ENCODE results near the gene POLR2E.
"Not testable (repeated sequence)": the region's sequence is repeated elsewhere in the genome, so short reads cannot be mapped to it uniquely, and the experiment has no call there.

The POLR2E gene

DNA sequence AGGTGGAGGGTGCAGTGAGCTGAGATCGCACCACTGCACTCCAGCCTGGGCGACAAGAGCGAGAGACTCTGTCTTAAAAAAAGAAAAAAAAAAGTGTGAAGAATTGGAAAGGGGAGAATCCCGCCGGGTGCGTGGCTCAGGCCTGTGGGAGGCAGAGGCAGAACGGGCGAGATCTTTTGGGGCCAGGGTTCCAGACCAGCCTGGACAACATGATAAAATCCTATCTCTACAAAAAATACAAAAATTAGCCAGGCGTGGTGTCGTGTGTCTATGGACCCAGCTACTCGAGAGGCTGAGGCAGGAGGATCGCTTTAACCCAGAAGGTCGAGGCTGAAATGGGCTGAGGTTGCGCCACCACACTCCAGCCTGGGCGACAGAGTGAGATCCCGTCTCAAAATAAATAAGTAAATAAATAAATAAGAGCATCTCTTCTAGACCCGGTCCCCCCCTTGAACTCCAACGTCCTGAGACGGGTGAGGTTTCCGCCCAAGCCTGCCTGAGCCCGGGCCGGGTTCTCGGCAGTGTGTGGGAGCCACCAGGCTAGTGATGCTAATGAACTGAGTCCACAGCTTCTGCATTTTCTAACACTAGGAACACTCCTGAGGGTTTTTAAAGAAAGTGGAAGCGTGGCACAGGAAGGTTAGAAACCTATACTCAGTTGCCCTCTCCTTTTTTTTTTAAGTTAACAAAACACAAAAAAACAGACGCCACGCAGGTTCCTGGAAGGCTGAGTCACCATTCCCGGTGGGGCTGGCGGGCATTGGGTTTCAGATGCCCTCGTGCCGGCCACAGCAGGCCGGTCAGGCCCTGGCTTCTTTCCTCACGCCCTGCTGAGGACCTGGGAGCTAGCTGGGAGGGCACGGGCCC is 30.7 kb upstream of the POLR2E start:
- DNase-seq, result no peak

DNA sequence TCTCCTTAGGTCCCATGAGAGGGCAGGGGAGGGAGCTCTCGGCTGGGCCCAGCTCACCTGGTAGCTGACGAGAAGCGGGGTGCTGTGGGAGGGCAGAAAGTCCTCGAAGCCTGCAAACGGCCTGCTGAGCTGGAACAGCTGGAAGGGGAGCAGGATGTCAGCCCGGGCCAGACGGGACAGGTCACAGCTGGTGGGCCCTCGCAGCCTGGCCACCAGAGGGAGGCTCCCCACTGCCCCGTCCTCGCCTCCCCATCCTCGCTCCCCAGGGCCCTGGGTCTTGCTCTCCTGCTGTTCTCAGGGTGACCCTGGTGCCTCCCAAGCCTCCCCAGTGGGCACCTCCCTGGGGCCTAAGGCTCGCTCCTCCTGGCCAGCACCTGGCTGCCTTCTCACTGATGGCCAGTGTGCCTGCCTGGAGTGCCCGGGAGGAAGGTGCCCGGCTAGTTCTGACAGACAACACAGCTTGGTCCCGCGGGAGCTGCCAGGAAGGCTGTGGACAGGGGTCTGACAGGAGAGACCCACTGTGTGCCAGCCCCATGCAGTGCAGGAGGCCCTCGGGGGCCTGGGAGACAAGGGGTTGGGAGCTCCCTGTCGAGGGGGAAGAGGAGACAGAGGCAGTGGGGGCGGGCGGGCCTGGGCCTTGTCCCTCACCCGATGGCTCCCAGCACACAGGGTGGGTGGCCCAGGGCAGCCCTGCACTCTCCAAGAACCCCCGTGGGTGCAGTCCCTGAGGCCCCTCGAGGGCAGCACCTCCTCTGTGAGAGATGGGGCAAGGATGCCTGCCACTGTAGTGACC is 28.9 kb upstream of the POLR2E start:
- no peak for DNase-seq

DNA sequence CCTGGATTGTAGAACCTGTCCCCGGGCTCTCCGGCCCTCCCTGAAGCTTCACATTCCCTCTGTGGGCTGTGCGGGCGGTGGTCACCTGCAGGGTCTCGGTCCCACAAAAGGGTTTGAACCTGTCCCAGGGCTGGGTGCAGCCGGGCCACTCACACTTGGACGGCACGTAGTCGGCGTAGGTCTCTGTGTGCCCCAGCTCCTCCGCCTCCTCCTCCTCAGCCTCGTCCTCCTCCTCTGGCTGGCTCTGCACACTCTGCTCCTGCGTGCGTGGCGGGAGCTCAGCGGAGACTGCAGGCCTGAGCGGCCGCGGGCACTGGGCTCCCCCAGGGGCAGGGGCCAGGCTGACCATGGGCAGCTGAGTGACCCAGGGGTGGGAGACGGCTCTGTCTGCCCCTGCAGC is 28.2 kb upstream of the POLR2E start:
- no peak for DNase-seq

GRCh38 chr19:1122972-1123363 is 27.8 kb upstream of the POLR2E start:
- DNase-seq, result peak in 1 of 5 experiments; percentile 40

DNA sequence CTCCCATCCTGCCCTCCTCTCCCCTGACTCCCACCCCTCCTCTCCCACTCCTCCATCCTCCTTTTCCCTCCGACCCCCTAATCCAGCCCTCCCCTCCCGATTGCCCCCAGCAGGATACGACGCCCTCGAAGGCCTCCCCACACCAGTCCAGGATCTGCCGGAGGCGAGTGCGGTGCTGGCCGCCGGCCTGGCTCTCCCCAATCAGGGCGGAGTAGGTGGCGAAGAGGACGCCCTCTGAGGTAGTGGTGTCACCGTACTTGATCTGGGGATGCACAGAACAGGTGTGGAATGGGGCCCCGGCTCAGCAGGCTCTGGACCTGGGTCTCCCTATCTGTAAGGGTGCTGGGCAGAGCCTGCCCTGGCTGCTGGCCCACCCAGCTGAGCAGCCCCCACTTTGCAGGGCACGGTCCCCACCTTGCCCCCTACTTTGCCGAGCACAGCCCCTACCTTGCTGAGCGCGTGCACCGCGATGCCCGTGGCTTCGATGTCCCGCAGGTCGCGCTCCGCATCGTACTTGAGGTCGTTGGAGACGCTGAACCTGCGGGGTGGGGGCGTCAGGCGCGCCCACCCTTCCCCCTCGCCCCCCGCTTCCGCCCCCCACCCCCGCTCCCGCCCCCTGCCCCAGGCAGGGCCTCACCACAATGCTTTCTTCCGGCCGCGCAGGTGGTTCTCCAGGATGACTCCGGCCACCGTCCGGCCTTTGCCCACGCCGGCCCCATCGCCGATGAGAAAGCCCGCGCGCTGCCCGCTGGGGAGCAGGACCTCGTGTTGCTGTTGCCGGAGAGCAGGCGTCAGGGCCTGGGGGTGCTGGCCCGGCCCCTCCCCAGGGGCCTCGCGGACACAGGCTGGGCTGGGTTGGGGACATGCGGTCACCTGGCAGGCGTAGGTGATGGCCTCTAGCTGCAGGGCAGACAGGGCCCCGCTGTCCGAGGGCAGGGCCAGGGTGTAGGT is 27.1 kb upstream of the POLR2E start:
- DNase-seq, result no peak

GRCh38 chr19:1121395-1121794 is 26.2 kb upstream of the POLR2E start:
- DNase-seq, result no peak

- DNase-seq, result no peak
Measured at GRCh38 chr19:1119475-1120217, 24.5 kb upstream of the POLR2E start.

GRCh38 chr19:1118999-1119398 is 23.8 kb upstream of the POLR2E start:
- no peak for DNase-seq

- DNase-seq, result no peak
Measured at GRCh38 chr19:1117654-1118053, 22.5 kb upstream of the POLR2E start.

GRCh38 chr19:1116726-1117581 is 21.8 kb upstream of the POLR2E start:
- DNase-seq, result no peak

- no peak for DNase-seq
Measured at GRCh38 chr19:1115646-1116420, 20.7 kb upstream of the POLR2E start.

GRCh38 chr19:1114728-1115127 is 19.6 kb upstream of the POLR2E start:
- DNase-seq, result not testable (repeated sequence)

GRCh38 chr19:1113986-1114483 is 18.9 kb upstream of the POLR2E start:
- no peak for DNase-seq

GRCh38 chr19:1113030-1113985 is 18.1 kb upstream of the POLR2E start:
- peak; percentile 65 to 79 (median 76) for DNase-seq

DNA sequence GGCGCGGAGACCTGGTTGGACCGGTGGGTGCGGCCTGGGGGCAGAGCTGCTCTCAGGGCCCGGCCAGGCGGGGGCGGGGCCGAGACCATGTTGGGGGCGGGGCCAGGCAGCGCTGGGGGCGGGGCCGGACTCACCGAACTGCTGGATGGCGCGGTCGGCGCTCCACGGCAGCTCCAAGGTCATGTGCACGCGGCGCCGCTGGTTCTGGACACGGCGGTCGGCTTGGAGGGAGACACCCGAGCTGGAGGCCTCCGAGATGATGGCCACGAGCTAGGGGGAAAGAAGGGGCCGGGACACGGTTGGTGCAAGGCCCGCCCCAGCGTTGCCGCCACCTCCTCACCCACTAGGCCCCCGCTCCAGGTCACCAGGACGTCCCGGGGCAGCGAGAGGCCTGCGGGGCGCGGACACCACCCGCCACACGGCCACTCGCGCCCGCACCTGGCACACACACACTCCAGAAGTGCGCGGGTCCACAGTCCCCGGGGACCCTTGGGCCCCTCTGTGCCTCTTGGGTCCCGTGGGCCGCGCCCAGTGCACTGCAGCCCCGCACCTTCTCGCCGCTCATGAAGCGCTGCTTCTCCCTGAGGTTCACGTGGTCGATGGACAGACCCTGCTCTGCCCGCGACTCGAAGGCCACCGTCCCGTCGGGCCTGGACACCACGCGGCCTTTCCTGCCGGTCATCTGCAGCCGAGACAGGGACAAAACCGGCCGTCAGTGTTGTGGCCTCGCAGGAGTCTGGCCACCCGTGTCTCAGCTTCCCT is 17.3 kb upstream of the POLR2E start:
- no peak for DNase-seq

GRCh38 chr19:1111641-1112267 is 16.6 kb upstream of the POLR2E start:
- DNase-seq, result no peak
